ENCODE measurements around the gene POLR3G. TPM values are rescaled to one million over a fixed set of nuclear protein-coding genes. Genes with fewer than 3 reads are reported as not detected.

POLR3G gene
- total RNA-seq, 1 donor from 2014 or later: 5.3 TPM

DNA sequence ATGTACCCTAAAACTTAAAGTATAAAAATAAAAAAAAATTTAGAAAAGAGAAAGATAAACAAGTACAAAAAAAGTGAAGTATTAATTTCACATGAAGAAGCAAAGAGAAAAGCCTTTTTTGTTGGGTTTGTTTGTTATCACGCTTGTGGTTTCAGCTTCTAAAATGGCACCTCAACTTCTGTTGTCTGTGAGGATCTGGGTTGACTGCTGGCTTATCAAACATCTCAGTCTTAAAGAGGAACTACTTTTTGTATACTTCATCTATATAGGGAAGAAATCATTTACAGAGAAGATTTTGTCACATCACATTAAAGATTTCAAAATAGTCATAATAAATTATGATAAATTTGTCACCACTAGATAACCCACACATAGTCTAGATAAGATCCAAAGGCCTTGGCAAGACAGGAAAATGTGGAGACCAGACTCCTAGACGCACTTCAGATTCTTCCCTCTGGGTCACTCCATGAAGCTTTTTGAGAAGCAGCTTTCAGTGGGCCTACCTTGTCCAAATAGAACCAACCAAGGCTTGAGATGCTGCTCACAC lies 75.1 kb downstream of the POLR3G start:
- DNase-seq (ENCODE audit: low read depth): no peak

DNA sequence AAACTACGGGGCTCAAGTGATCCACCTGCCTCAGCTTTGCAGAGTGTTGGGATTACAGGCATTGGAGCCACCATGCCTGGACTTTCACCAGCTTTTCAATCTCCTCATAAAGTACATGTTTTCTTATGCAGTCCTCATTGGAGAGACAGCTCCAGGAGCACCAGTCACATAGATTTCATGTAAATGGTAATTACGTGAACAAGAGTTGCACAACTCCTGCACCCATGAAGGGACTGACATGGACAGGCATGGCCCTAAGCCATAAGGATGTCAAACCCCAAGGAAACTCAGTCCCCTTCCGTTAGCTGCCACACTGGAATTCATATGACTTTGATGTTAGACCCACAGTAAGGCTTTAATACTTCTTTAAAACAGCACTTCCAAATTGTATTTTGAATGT lies 76.3 kb downstream of the POLR3G start:
- DNase-seq (ENCODE audit: low read depth): no peak

DNA sequence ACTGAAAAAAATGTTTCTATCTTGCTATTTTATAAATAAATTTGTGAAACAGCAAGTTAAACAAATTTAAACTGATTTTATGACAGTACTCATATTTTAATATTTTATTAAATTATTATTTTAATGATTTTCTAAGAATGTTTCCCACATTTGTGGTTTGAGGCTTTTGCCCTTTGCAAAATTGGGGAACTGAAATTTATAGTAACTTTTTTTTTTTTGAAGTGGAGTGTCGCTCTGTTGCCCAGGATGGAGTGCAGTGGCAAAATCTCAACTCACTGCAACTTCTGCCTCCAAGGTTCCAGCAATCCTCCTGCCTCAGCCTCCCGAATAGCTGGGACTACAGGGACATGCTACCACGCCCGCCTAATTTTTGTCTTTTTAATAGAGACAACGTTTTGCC lies 76.7 kb downstream of the POLR3G start:
- no peak for DNase-seq (ENCODE audit: low read depth)

DNA sequence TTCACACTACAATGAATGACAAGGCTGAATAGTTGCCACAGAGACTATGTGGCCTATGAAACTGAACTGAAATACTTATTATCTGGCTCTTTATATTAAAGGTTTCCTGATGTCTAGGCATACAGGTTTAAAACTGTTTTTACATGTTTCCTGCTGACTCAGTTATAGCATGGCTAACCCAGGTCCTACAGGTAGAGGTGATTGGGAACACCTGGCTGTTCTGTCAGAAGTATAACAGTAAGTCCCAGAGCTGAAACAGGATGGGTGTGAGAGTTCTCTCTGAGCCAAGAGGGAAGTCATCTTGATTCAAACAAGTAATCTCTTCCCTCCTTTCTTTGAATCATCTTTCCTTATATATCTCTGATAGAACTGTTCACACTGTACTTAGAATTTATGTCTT lies 79.0 kb downstream of the POLR3G start:
- DNase-seq (ENCODE audit: low read depth): no peak

DNA sequence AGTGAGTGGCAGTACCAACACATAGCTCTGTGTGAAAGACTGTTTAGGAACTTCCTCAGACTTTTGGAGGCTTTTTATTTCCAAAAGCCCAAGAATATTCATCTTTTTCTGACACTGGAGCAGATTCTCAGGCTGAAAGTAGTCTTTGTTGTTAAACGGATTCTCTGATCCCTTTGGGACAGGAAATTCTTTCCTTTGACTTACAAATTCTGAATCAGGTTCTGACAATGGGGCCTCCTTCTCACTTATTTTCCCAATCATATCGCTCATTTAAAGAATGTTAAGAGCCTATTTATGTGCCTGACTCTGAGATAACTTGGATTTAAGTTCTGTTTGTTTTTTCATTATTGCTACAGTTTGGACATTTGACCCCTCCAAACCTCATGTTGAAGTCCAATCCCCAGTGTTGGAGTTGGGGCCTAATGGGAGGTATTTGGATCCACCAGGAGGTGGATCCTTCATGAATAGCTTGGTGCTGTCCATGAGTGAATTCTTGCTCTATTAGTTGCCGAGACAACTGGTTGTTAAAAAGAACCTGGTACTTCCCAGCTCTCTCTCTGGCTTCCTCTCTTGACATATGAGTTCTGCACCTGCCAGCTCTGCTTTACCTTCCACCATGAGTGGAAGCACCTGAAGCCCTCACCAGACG lies 79.8 kb downstream of the POLR3G start:
- no peak for DNase-seq (ENCODE audit: low read depth)

- no peak for DNase-seq (ENCODE audit: low read depth)
Measured at GRCh38 chr5:90555666-90556065, 81.0 kb downstream of the POLR3G start.

DNA sequence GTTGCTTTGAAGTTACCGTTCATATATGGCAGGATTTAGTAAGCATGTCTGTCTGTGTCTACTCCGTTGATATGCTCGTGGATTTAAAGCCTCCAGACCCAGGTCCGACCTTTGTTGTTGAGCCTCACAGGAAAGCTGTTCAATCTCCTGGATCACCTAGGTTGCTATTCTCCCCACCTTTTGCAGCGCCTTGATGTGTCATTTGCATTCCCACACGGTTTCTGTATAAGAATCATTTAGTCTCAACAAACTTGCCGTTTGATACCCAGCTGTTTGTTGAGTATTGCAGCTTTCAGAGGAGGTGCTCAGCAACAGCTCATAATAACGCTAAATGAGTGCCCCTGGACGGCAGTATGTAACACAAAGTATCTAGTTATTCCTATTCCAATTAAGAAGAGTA lies 82.7 kb downstream of the POLR3G start:
- no peak for DNase-seq (ENCODE audit: low read depth)

DNA sequence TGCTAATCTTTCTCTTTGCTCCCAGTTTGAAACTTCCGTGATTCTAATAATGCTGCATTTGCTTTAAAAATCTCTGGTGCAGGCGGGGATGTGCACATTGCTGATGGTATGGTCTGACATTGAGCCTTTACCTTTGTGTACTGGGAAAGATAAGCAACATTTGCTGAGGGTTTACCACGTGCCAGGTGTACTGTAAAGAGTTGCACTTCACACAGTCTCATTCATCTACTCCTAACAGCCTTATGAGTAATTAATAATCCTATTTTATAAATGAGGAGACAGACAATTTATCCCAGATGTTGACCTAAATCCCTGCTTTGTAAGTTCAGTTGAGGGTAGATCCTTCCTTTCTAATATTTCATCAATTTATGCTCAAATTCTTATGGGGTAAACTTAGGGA lies 83.2 kb downstream of the POLR3G start:
- no peak for DNase-seq (ENCODE audit: low read depth)

DNA sequence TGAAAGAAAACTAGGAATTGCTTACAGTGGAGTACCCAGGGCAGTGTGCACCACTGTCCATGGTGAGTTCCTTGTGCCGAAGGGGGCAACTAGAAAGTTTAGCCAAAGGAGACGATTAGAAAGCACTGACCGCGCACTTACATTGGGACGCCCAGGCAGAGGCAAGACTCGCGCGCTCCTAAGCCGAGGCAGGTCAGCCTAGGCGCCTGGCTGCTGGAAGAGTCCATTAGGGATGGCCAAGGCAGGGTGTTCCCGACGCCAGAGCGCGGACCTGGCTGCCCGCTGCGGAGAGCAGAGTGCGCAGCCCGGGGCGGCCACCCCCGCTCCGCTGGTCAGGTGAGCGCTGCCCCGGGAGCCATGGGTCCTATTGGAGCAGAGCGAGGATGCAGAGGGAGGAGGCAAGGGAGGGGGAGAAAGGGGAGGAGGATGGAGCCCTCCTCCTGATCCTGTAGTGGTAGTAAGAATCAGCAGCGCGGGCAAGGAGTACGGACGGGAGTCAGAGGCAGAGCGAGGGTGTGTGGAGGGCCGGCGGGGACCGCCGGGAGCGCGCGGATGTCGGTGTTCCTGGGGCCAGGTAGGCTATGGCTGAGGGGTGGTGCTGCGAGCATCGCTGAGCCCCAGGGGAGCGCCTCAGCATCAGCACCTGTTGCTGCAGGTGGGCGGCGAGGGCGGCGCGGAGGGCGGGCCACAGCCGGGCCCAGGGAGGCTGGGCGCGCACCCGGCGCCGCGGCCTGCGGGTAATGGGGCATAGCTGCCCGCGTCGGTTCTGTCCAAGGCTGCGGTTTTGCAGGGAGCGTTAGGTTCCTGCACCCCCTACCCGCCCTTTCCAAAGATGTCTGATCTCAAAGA lies 83.9 kb downstream of the POLR3G start, which contains the start of gene ADGRV1:
Gene ADGRV1, plus strand, starts transcription at position 454 of the 849 bp plus-strand sequence. Its CDS starts 99 bp downstream, at position 553.
- peak; percentile 8 for DNase-seq (ENCODE audit: low read depth)

DNA sequence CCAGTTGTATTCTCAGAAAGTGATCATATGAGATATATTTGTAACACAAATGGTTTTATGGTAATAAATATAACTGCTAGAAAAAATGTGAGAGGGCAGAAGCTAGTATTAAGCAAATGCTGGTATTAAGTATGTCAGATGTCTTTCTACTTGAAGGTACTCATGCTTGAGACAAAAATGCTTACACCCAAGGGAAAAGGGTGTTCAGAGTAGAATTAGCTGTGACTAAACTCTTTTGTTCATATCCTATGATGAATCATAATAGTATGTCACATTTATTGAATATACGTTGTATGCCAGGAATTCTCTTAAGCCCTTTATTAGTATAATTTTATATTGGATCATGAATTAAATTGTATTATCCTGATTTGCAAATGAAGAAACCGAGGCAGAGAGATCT lies 86.1 kb downstream of the POLR3G start:
- DNase-seq (ENCODE audit: low read depth): no peak

- no peak for DNase-seq (ENCODE audit: low read depth)
Measured at GRCh38 chr5:90561766-90562165, 87.1 kb downstream of the POLR3G start.

DNA sequence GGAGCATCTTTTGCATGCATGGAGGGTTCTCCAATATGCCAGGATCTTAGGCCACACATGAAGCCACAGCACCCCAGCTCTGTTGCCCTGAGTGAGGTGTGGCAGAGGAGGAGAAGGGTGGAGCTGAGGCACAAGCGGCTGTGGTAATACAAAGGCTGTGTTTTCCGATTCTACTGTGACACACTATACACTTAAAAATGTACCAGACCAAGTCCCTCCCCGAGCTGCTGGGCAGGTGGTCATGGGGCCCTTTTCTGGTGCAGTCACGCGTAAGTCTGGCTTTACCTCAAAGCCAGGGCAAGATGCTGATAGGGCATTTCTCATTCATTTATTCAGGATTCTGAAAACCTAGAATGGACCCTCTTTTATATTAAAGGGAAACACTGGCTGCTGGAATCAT lies 87.7 kb downstream of the POLR3G start:
- no peak for DNase-seq (ENCODE audit: low read depth)

GRCh38 chr5:90563108-90563507 lies 88.4 kb downstream of the POLR3G start:
- DNase-seq (ENCODE audit: low read depth): no peak

Other genes starting within 250 kb of the POLR3G start
- 4.9 and 14.0 TPM in 2 replicates for gene CETN3, start 65.1 kb upstream of the POLR3G start, total RNA-seq
- gene MBLAC2, start 93 bp upstream of the POLR3G start, total RNA-seq: 3.7 and 4.9 TPM in 2 replicates
- gene LYSMD3, start 54.7 kb downstream of the POLR3G start, total RNA-seq: 14.3 and 15.8 TPM in 2 replicates
- 3.9 and 4.4 TPM in 2 replicates for gene ADGRV1, start 83.9 kb downstream of the POLR3G start, total RNA-seq

Measured in myocyte (in vitro differentiated cells).